K562 (cell line): ENCODE measurements around the gene PPHLN1. TPM values are rescaled to one million over a fixed set of nuclear protein-coding genes. Genes with fewer than 3 reads are reported as not detected.
A peak's percentile ranks its signal among the peaks of the same experiment; 100 is the strongest.

ENCODE experiments used
- ATF6 ChIP-seq: sonication (generic); formaldehyde crosslinking; IDR thresholded peaks from 2 replicates; pipeline ENCODE4 v1.4.0; 2020; ENCODE audit warnings: mild to moderate bottlenecking, missing genetic modification reagents
- CBX3 ChIP-seq, 2 experiments: IDR thresholded peaks; 1 replicate in 1 of 2; 2 replicates in 1 of 2; pipeline ENCODE4 v1.6.1; 2012; ENCODE audit warnings: inconsistent platforms in 2 of 2, low read length in 2 of 2, borderline replicate concordance in 1 of 2, control low read depth in 1 of 2
- CEBPB ChIP-seq: fragments of 450-650 bp; IDR thresholded peaks from 2 replicates; pipeline ENCODE4 v1.6.1; 2016; ENCODE audit warnings: missing genetic modification characterization, missing compliant biosample characterization
- FOSL1 ChIP-seq: fragments of 200-800 bp; sonication (Bioruptor generic); conservative IDR thresholded peaks from 2 replicates; pipeline ENCODE4 v1.6.1; 2016; ENCODE audit warnings: missing genetic modification characterization, missing compliant biosample characterization
- FOXK1 ChIP-seq: sonication (generic); formaldehyde crosslinking; IDR thresholded peaks from 2 replicates; pipeline ENCODE4 v1.8.0; 2022; ENCODE audit warnings: missing genetic modification reagents, mild to moderate bottlenecking, borderline replicate concordance
- MAX ChIP-seq: sonication (generic); formaldehyde crosslinking; IDR thresholded peaks from 2 replicates; pipeline ENCODE4 v1.9.0; 2022; ENCODE audit warnings: mild to moderate bottlenecking, missing genetic modification reagents
- NCOA4 ChIP-seq: fragments of 450-650 bp; IDR thresholded peaks from 2 replicates; pipeline ENCODE4 v1.6.1; 2018; ENCODE audit warnings: mild to moderate bottlenecking; ENCODE audit not compliant: partially characterized antibody
- OTX1 ChIP-seq: fragments of 450-650 bp; formaldehyde crosslinking; IDR thresholded peaks from 2 replicates; pipeline ENCODE4 v1.4.0; 2022; ENCODE audit warnings: mild to moderate bottlenecking
- POLR2A ChIP-seq: fragments of 450-650 bp; conservative IDR thresholded peaks from 2 replicates; pipeline ENCODE4 v1.6.1; 2016
- PURB ChIP-seq: sonication (generic); formaldehyde crosslinking; IDR thresholded peaks from 2 replicates; pipeline ENCODE4 v1.9.0; 2021; ENCODE audit warnings: low read depth, mild to moderate bottlenecking, missing genetic modification reagents
- SIX5 ChIP-seq, 2 experiments: IDR thresholded peaks; 2 replicates each; pipeline ENCODE4 v1.6.1; 2011; ENCODE audit warnings: low read length in 2 of 2, borderline replicate concordance in 1 of 2, low read depth in 1 of 2, mild to moderate bottlenecking in 1 of 2, moderate library complexity in 1 of 2; ENCODE audit not compliant: insufficient read depth in 1 of 2
- SMAD3 ChIP-seq: fragments of 450-650 bp; formaldehyde crosslinking; conservative IDR thresholded peaks from 2 replicates; pipeline ENCODE4 v1.4.0; 2020; ENCODE audit warnings: mild to moderate bottlenecking
- SMARCE1 ChIP-seq: fragments of 450-650 bp; IDR thresholded peaks from 2 replicates; pipeline ENCODE4 v1.7.1; 2016; ENCODE audit warnings: mild to moderate bottlenecking
- SRSF9 ChIP-seq: fragments of 200-400 bp; formaldehyde crosslinking; IDR thresholded peaks from 2 replicates; pipeline ENCODE4 v1.6.1; 2017; ENCODE audit warnings: low read depth, low read length, borderline replicate concordance
- SUPT5H ChIP-seq: fragments of 450-650 bp; IDR thresholded peaks from 2 replicates; pipeline ENCODE4 v1.6.1; 2016
- TAL1 ChIP-seq: fragments of 450-650 bp; IDR thresholded peaks from 2 replicates; pipeline ENCODE4 v1.6.1; 2016; ENCODE audit warnings: mild to moderate bottlenecking
- YY1 ChIP-seq, 3 experiments: IDR thresholded peaks; 2 replicates each; pipeline ENCODE4 v1.6.1; 2011; ENCODE audit warnings: low read length in 2 of 3, mild to moderate bottlenecking in 2 of 3, moderate library complexity in 2 of 3, borderline replicate concordance in 1 of 3, control low read depth in 1 of 3, low read depth in 1 of 3; ENCODE audit not compliant: insufficient read depth in 3 of 3, insufficient replicate concordance in 2 of 3, control insufficient read depth in 1 of 3, insufficient read length in 1 of 3; ENCODE audit errors: extremely low read depth in 1 of 3
- ZFPM2 ChIP-seq: fragments of 250-450 bp; sonication (Bioruptor Pico); IDR thresholded peaks from 2 replicates; pipeline ENCODE4 v1.5.1; 2022; ENCODE audit warnings: mild to moderate bottlenecking
- ZNF24 ChIP-seq: fragments of 450-650 bp; IDR thresholded peaks from 2 replicates; pipeline ENCODE4 v1.6.1; 2016
- ZNF518B ChIP-seq: fragments of 250-450 bp; sonication (Bioruptor Pico); IDR thresholded peaks from 2 replicates; pipeline ENCODE4 v1.5.0; 2021; ENCODE audit warnings: mild to moderate bottlenecking, moderate library complexity
- ZNF57 ChIP-seq: fragments of 450-650 bp; formaldehyde crosslinking; IDR thresholded peaks from 2 replicates; pipeline ENCODE4 v1.4.0; 2020; ENCODE audit warnings: mild to moderate bottlenecking, moderate library complexity
- ZNF695 ChIP-seq: fragments of 450-650 bp; formaldehyde crosslinking; IDR thresholded peaks from 2 replicates; pipeline ENCODE4 v1.4.0; 2020; ENCODE audit warnings: mild to moderate bottlenecking, moderate library complexity
- ZNF740 ChIP-seq, 3 experiments: fragments of 200-800 bp in 1 of 3; sonication (Bioruptor generic) in 1 of 3; sonication (generic) in 1 of 3; formaldehyde crosslinking in 1 of 3; IDR thresholded peaks; 2 replicates each; pipeline versions ENCODE4 v1.6.1 to v1.8.0; 2016 to 2022; ENCODE audit warnings: mild to moderate bottlenecking in 2 of 3, missing compliant biosample characterization in 2 of 3, missing genetic modification characterization in 2 of 3, missing genetic modification reagents in 1 of 3
- ZNF79 ChIP-seq: fragments of 250-450 bp; sonication (Bioruptor Pico); IDR thresholded peaks from 2 replicates; pipeline ENCODE4 v1.4.0; 2020; ENCODE audit warnings: low read depth, mild to moderate bottlenecking, moderate library complexity
- polyA plus RNA-seq, 8 experiments: library from polyadenylated mRNA; depleted of rRNA in 4 of 8; stranded (reverse) in 5 of 8; unstranded in 3 of 8; fragments of >200 nt; fragmentation: Nextera tagmentation in 2 of 8; fragmentation: Illumina TruSeq in 1 of 8; extraction: Ambion mirVana in 2 of 8; extraction: Trizol in 1 of 8; gene quantifications; 2 replicates each; pipeline versions ENCODE4 v1.2.1 to v1.2.3, GENCODE V29; 2011 to 2014; ENCODE audit warnings: inconsistent platforms in 1 of 8, missing spikeins in 1 of 8
- total RNA-seq, 7 experiments: library from RNA; depleted of rRNA in 6 of 7; stranded (reverse); fragments of >200 nt in 6 of 7; fragmentation: Illumina TruSeq in 2 of 7; extraction: Trizol in 2 of 7; gene quantifications; 2 replicates each; pipeline versions ENCODE4 v1.2.1 to v1.2.3, GENCODE V29; 2011 to 2021; ENCODE audit warnings: low replicate concordance in 1 of 7

The PPHLN1 gene
- total and polyA plus RNA-seq, 9 of the 15 experiments (the other 6 are each of a cell fraction or from before 2014, with no cell fraction given), result 66.3 to 112 (median 93.6) TPM

GRCh38 chr12:42442888-42443287, 116.9 kb downstream of the PPHLN1 start (continued):
- TF ChIP-seq SIX5 (IDR thresholded peaks at IDR 0.05; ENCODE audit: borderline replicate concordance in 1 of 2, insufficient read depth in 1 of 2, low read depth in 1 of 2, low read length in 2 of 2) (no peak), CEBPB (tag) (no peak), SMARCE1 (peak; percentile 89), POLR2A (0 out of 2 replicates have a peak, but pooled peaks have one; percentile 34), YY1 (IDR thresholded peaks at IDR 0.05; ENCODE audit: borderline replicate concordance in 1 of 3, control insufficient read depth in 1 of 3, extremely low read depth in 1 of 3, insufficient read depth in 3 of 3, insufficient read length in 1 of 3, insufficient replicate concordance in 2 of 3, low read depth in 1 of 3, low read length in 2 of 3) (no peak), ZNF79 (CRISPR knock-in tag) (no peak), FOSL1 (tag) (no peak), OTX1 (CRISPR knock-in tag) (no peak), ZNF24 (no peak), SUPT5H (0 out of 2 replicates have a peak, but pooled peaks have one; percentile 36), ZNF695 (no peak), ZNF518B (no peak), MAX (no peak), PURB (CRISPR knock-in tag) (no peak), SRSF9 (no peak), ATF6 (CRISPR knock-in tag) (no peak), ZNF57 (CRISPR knock-in tag) (no peak), NCOA4 (no peak), FOXK1 (CRISPR knock-in tag) (no peak), SMAD3 (CRISPR knock-in tag) (no peak), TAL1 (peak; percentile 77), ZFPM2 (CRISPR knock-in tag) (no peak), ZNF740 (CRISPR knock-in tag; IDR thresholded peaks at IDR 0.05) (no peak), ZNF740 (tag; IDR thresholded peaks at IDR 0.05) (no peak), CBX3 (IDR thresholded peaks at IDR 0.05; ENCODE audit: borderline replicate concordance in 1 of 2, low read length in 2 of 2) (no peak)
